ENCODE data around the gene TRIM41.

DNA sequence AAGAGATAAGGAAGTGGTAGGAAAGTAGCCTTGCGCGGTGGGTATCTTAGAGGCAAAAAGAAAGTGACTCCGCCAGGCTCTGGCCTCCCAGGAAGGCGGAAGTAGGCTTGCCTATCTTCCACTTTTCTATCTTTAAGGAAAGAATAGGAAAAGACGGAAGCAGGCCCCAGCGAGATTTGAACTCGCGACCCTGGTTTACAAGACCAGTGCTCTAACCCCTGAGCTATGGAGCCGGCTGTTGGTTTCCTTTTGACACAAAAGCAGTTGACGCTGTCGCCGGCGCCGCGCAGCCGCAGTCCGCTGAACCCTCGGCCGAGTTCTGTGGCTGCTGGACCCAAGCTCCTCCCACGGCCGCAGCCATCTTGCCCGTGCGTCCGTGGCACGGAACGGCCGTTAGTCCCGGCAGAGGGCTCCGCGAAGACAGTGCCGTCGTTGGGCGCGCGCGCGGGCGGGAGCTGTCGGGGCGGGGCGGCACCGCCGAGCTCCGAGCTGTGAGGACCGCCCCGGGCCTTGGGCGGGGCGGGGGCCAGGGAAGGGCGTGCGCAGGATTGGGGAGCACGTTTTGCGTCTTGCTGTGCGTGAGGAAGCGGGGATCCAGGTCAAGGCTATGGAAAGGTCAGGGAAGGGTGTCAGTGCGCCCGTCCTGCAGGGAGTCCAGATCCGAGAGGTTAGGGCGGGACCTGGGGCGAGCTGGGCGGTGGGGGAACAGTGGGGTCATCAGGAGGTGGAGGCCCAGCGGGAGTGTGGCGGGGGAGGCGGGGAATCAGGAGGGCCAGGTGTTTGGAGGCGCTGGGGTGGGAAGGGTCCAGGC, 31.4 kb upstream of the TRIM41 start:
- TF ChIP-seq YY1 (IDR thresholded peaks at IDR 0.05; ENCODE audit: insufficient read depth, insufficient read length) (peak; percentile 59), SUZ12 (IDR thresholded peaks at IDR 0.05; ENCODE audit: extremely low read depth, insufficient read depth, insufficient read length) (no peak)
